HepG2 (cell line): ENCODE data around the gene KRTAP12-3. TPM values are rescaled to one million over a fixed set of nuclear protein-coding genes. Genes with fewer than 3 reads are reported as not detected.
A peak's percentile ranks its signal among the peaks of the same experiment; 100 is the strongest.

Experiments
- ATF1 ChIP-seq: IDR thresholded peaks from 2 replicates; pipeline ENCODE4 v1.6.1; 2016; ENCODE audit warnings: mild to moderate bottlenecking, control low read depth
- ATF7 ChIP-seq, 2 experiments: fragments of 450-650 bp in 1 of 2; sonication (generic) in 1 of 2; formaldehyde crosslinking in 1 of 2; IDR thresholded peaks; 2 replicates each; pipeline versions ENCODE4 v1.4.0 to v1.6.1; 2016 to 2020; ENCODE audit warnings: antibody characterized with exemption in 1 of 2, mild to moderate bottlenecking in 1 of 2, missing genetic modification reagents in 1 of 2
- BRD4 ChIP-seq: sonication (generic); formaldehyde crosslinking; IDR thresholded peaks from 2 replicates; pipeline ENCODE4 v1.4.0; 2020; ENCODE audit warnings: missing genetic modification reagents
- CEBPG ChIP-seq: IDR thresholded peaks from 2 replicates; pipeline ENCODE4 v1.6.1; 2016
- ELF4 ChIP-seq: sonication (generic); formaldehyde crosslinking; IDR thresholded peaks from 2 replicates; pipeline ENCODE4 v1.5.0; 2020; ENCODE audit warnings: missing genetic modification reagents, mild to moderate bottlenecking, moderate library complexity, borderline replicate concordance
- HDAC2 ChIP-seq: sonication (generic); formaldehyde crosslinking; IDR thresholded peaks from 2 replicates; pipeline ENCODE4 v1.4.0; 2020; ENCODE audit warnings: missing genetic modification reagents
- KAT2B ChIP-seq: fragments of 150-350 bp; IDR thresholded peaks from 2 replicates; pipeline ENCODE4 v1.6.1; 2014; ENCODE audit warnings: low read depth, low read length, borderline replicate concordance
- MAFF ChIP-seq: IDR thresholded peaks from 2 replicates; pipeline ENCODE4 v1.6.1; 2011; ENCODE audit warnings: low read depth, low read length, improper control_type of control experiment
- NFIB ChIP-seq: sonication (generic); formaldehyde crosslinking; IDR thresholded peaks from 2 replicates; pipeline ENCODE4 v1.9.0; 2021; ENCODE audit warnings: missing genetic modification reagents, mild to moderate bottlenecking, borderline replicate concordance
- SALL2 ChIP-seq: sonication (generic); formaldehyde crosslinking; IDR thresholded peaks from 2 replicates; pipeline ENCODE4 v1.8.1; 2023; ENCODE audit warnings: mild to moderate bottlenecking, missing genetic modification reagents, inconsistent platforms
- SCMH1 ChIP-seq: sonication (generic); formaldehyde crosslinking; IDR thresholded peaks from 2 replicates; pipeline ENCODE4 v1.9.0; 2021; ENCODE audit warnings: missing genetic modification reagents, mild to moderate bottlenecking, borderline replicate concordance
- SIN3B ChIP-seq: fragments of 150-350 bp; IDR thresholded peaks from 2 replicates; pipeline ENCODE4 v1.6.1; 2014; ENCODE audit warnings: low read length
- SP140L ChIP-seq: sonication (generic); formaldehyde crosslinking; IDR thresholded peaks from 2 replicates; pipeline ENCODE4 v1.4.0; 2020; ENCODE audit warnings: missing genetic modification reagents, borderline replicate concordance
- SYNCRIP ChIP-seq: fragments of 200-400 bp; formaldehyde crosslinking; IDR thresholded peaks from 2 replicates; pipeline ENCODE4 v1.6.1; 2018; ENCODE audit warnings: mild to moderate bottlenecking, low read depth, low read length; ENCODE audit not compliant: insufficient read depth
- TGIF2 ChIP-seq: IDR thresholded peaks from 2 replicates; pipeline ENCODE4 v1.6.1; 2016; ENCODE audit warnings: control low read depth, missing compliant biosample characterization
- ZBTB42 ChIP-seq: sonication (generic); formaldehyde crosslinking; IDR thresholded peaks from 2 replicates; pipeline ENCODE4 v1.5.0; 2020; ENCODE audit warnings: mild to moderate bottlenecking, missing genetic modification reagents
- ZNF674 ChIP-seq: sonication (generic); formaldehyde crosslinking; IDR thresholded peaks from 2 replicates; pipeline ENCODE4 v1.5.0; 2020; ENCODE audit warnings: low read depth, mild to moderate bottlenecking, missing genetic modification reagents
- ZNF713 ChIP-seq: sonication (generic); formaldehyde crosslinking; IDR thresholded peaks from 2 replicates; pipeline ENCODE4 v1.4.0; 2020; ENCODE audit warnings: mild to moderate bottlenecking, missing genetic modification reagents
- ZNF839 ChIP-seq: sonication (generic); formaldehyde crosslinking; IDR thresholded peaks from 2 replicates; pipeline ENCODE4 v1.4.0; 2020; ENCODE audit warnings: missing genetic modification reagents, mild to moderate bottlenecking, borderline replicate concordance
- ZNF891 ChIP-seq: sonication (generic); formaldehyde crosslinking; IDR thresholded peaks from 2 replicates; pipeline ENCODE4 v1.5.0; 2020; ENCODE audit warnings: mild to moderate bottlenecking, missing genetic modification reagents
- polyA plus RNA-seq, 8 experiments: library from polyadenylated mRNA; depleted of rRNA in 3 of 8; stranded (reverse) in 7 of 8; unstranded in 1 of 8; fragments of >200 nt; fragmentation: Illumina TruSeq in 4 of 8; extraction: Trizol in 4 of 8; gene quantifications; 2 replicates each; pipeline versions ENCODE4 v1.2.1 to v1.2.3, GENCODE V29; 2011 to 2016; ENCODE audit warnings: low read depth in 4 of 8, missing spikeins in 1 of 8, mixed read lengths in 1 of 8; ENCODE audit not compliant: insufficient read depth in 1 of 8
- total RNA-seq, 5 experiments: library from RNA; depleted of rRNA; stranded (reverse); fragments of >200 nt; fragmentation: Illumina TruSeq; extraction: Trizol; gene quantifications; 2 replicates each; pipeline ENCODE4 v1.2.3, GENCODE V29; 2016; ENCODE audit warnings: low read depth in 1 of 5
- TF ChIP-seq, protein P1 (sequence below): sonication (generic); formaldehyde crosslinking; IDR thresholded peaks from 2 replicates; pipeline ENCODE4 v1.5.0; 2020; ENCODE audit warnings: missing genetic modification reagents
- TF ChIP-seq, protein P2 (sequence below): sonication (generic); formaldehyde crosslinking; IDR thresholded peaks from 2 replicates; pipeline ENCODE4 v1.5.0; 2020; ENCODE audit warnings: missing genetic modification reagents
- TF ChIP-seq, protein P3 (sequence below): IDR thresholded peaks from 2 replicates; pipeline ENCODE4 v1.6.1; 2016; ENCODE audit warnings: low read depth, borderline replicate concordance
- TF ChIP-seq, protein P4 (sequence below): IDR thresholded peaks from 2 replicates; pipeline ENCODE4 v1.6.1; 2016; ENCODE audit warnings: control low read depth
- TF ChIP-seq, protein P5 (sequence below): sonication (generic); formaldehyde crosslinking; IDR thresholded peaks from 2 replicates; pipeline ENCODE4; 2020; ENCODE audit warnings: missing genetic modification reagents, mild to moderate bottlenecking, borderline replicate concordance

KRTAP12-3 gene
- total and polyA plus RNA-seq, 2 of the 13 experiments (the other 11 are each of a cell fraction or from before 2014, with no cell fraction given) = not detected

DNA sequence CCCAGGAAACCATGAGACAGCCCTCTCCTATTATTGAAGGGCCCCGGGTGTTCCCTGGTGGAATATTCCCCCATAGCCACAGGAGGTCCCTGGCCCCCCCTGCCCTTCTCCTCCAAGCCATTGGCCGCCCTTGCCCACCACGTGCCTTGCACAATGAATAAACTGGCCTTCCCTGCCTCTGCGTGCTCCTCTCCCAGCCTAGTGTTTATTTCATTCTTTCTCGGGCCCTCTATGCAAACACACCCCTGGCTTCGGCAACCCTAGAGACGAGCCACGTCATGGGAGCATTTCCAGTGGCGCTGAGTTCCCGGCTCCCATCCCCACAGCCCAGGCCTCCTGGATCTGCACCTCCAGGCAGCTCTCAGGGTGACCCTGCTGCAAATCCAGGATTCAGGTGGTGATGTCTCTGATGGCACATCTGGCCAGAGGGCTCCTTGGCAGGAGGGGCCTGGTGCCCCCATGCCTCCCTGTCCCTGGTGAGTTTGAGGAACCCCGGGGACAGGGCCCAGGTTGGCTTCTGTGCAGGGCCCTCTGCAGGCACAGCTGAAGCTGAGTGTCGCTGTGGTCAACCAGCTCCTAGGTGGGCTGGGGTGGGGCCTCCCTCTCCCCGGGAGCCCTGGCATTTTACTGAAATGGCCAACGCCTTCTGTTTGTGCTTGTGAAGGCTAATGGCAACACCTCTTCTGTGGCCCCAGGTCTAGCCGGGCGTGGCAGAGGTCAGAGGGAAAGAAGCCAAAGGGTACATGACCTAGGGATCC, 45.4 kb downstream of the KRTAP12-3 start (continued):
- TF ChIP-seq TGIF2 (no peak), SCMH1 (no peak), SYNCRIP (no peak), BRD4 (CRISPR knock-in tag) (no peak), ZNF891 (no peak), ZNF839 (no peak), ZNF713 (CRISPR knock-in tag) (no peak), ZBTB42 (CRISPR knock-in tag) (no peak), SALL2 (no peak), SIN3B (no peak), CEBPG (CRISPR knock-in tag) (no peak), NFIB (CRISPR knock-in tag) (no peak), ATF1 (CRISPR knock-in tag) (no peak), SP140L (no peak), ZNF674 (CRISPR knock-in tag) (no peak), ATF7 (IDR thresholded peaks at IDR 0.05) (no peak), ATF7 (CRISPR knock-in tag; IDR thresholded peaks at IDR 0.05) (no peak), KAT2B (no peak), MAFF (no peak), HDAC2 (CRISPR knock-in tag) (no peak), ELF4 (CRISPR knock-in tag) (no peak)
- TF ChIP-seq, protein P1, sequence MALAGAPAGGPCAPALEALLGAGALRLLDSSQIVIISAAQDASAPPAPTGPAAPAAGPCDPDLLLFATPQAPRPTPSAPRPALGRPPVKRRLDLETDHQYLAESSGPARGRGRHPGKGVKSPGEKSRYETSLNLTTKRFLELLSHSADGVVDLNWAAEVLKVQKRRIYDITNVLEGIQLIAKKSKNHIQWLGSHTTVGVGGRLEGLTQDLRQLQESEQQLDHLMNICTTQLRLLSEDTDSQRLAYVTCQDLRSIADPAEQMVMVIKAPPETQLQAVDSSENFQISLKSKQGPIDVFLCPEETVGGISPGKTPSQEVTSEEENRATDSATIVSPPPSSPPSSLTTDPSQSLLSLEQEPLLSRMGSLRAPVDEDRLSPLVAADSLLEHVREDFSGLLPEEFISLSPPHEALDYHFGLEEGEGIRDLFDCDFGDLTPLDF (CRISPR knock-in tag) = no peak
- TF ChIP-seq, protein P2, sequence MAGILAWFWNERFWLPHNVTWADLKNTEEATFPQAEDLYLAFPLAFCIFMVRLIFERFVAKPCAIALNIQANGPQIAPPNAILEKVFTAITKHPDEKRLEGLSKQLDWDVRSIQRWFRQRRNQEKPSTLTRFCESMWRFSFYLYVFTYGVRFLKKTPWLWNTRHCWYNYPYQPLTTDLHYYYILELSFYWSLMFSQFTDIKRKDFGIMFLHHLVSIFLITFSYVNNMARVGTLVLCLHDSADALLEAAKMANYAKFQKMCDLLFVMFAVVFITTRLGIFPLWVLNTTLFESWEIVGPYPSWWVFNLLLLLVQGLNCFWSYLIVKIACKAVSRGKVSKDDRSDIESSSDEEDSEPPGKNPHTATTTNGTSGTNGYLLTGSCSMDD (CRISPR knock-in tag) = no peak
- TF ChIP-seq, protein P3, sequence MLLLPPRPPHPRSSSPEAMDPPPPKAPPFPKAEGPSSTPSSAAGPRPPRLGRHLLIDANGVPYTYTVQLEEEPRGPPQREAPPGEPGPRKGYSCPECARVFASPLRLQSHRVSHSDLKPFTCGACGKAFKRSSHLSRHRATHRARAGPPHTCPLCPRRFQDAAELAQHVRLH (CRISPR knock-in tag) = peak; percentile 33; the same call in 1 of the 2 replicates
- TF ChIP-seq, protein P4, sequence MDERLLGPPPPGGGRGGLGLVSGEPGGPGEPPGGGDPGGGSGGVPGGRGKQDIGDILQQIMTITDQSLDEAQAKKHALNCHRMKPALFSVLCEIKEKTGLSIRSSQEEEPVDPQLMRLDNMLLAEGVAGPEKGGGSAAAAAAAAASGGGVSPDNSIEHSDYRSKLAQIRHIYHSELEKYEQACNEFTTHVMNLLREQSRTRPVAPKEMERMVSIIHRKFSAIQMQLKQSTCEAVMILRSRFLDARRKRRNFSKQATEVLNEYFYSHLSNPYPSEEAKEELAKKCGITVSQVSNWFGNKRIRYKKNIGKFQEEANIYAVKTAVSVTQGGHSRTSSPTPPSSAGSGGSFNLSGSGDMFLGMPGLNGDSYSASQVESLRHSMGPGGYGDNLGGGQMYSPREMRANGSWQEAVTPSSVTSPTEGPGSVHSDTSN (CRISPR knock-in tag) = no peak
- TF ChIP-seq, protein P5, sequence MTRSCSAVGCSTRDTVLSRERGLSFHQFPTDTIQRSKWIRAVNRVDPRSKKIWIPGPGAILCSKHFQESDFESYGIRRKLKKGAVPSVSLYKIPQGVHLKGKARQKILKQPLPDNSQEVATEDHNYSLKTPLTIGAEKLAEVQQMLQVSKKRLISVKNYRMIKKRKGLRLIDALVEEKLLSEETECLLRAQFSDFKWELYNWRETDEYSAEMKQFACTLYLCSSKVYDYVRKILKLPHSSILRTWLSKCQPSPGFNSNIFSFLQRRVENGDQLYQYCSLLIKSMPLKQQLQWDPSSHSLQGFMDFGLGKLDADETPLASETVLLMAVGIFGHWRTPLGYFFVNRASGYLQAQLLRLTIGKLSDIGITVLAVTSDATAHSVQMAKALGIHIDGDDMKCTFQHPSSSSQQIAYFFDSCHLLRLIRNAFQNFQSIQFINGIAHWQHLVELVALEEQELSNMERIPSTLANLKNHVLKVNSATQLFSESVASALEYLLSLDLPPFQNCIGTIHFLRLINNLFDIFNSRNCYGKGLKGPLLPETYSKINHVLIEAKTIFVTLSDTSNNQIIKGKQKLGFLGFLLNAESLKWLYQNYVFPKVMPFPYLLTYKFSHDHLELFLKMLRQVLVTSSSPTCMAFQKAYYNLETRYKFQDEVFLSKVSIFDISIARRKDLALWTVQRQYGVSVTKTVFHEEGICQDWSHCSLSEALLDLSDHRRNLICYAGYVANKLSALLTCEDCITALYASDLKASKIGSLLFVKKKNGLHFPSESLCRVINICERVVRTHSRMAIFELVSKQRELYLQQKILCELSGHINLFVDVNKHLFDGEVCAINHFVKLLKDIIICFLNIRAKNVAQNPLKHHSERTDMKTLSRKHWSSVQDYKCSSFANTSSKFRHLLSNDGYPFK (CRISPR knock-in tag) = peak; percentile 18; the same call in 1 of the 2 replicates
